GM23338 (cell line): ENCODE measurements around the gene RPL36A. TPM values are rescaled to one million over a fixed set of nuclear protein-coding genes. Genes with fewer than 3 reads are reported as not detected.

Experiments used
- ATAC-seq: fragments of 200-7000 bp; cut with Tn5 transposase; 3 replicates; pipeline ENCODE4 v1.9.1; 2020
- DNase-seq: peaks from one replicate; pipeline ENCODE4 v3.0.0-alpha.2; 2015; ENCODE audit warnings: low spot score
- H2AFZ ChIP-seq: fragments of 200-600 bp; sonication (generic); 2 replicates; pipeline ENCODE4 v1.8.0; 2016; ENCODE audit warnings: antibody characterized with exemption, mild to moderate bottlenecking, moderate library complexity
- H3F3A ChIP-seq: fragments of 200-600 bp; sonication (generic); replicated peaks from 2 replicates; pipeline ENCODE4 v1.8.0; 2017; ENCODE audit warnings: antibody characterized with exemption, mixed run types, low read depth
- H3K27ac ChIP-seq: fragments of 200-600 bp; sonication (generic); 2 replicates; pipeline ENCODE4 v1.6.1; 2016; ENCODE audit warnings: low read depth
- H3K27me3 ChIP-seq: fragments of 200-600 bp; sonication (generic); 2 replicates; pipeline ENCODE4 v1.8.0; 2016; ENCODE audit warnings: mild to moderate bottlenecking, mixed run types, moderate library complexity; ENCODE audit not compliant: insufficient read depth
- H3K36me3 ChIP-seq: fragments of 200-600 bp; sonication (generic); 2 replicates; pipeline ENCODE4 v1.8.0; 2016; ENCODE audit warnings: mild to moderate bottlenecking; ENCODE audit not compliant: insufficient read depth
- H3K4me1 ChIP-seq: fragments of 200-600 bp; sonication (generic); 2 replicates; pipeline ENCODE4 v1.8.0; 2016; ENCODE audit warnings: mild to moderate bottlenecking, moderate library complexity; ENCODE audit not compliant: insufficient read depth
- H3K4me2 ChIP-seq: fragments of 200-600 bp; sonication (generic); 2 replicates; pipeline ENCODE4 v1.7.1; 2017; ENCODE audit warnings: mixed run types
- H3K4me3 ChIP-seq: fragments of 200-600 bp; sonication (generic); 2 replicates; pipeline ENCODE4 v1.6.1; 2016; ENCODE audit warnings: mixed run types
- H3K79me2 ChIP-seq: fragments of 200-600 bp; sonication (generic); replicated peaks from 2 replicates; pipeline ENCODE4 v1.8.0; 2017; ENCODE audit warnings: mild to moderate bottlenecking; ENCODE audit not compliant: insufficient read depth
- H3K9me2 ChIP-seq: fragments of 200-600 bp; sonication (generic); 2 replicates; pipeline ENCODE4 v1.8.0; 2017; ENCODE audit not compliant: insufficient read depth
- H4K20me1 ChIP-seq: fragments of 200-600 bp; sonication (generic); replicated peaks from 2 replicates; pipeline ENCODE4 v1.8.0; 2017; ENCODE audit warnings: mild to moderate bottlenecking; ENCODE audit not compliant: insufficient read depth
- H3K27ac Mint-ChIP-seq: 2 replicates; pipeline ENCODE4 v1.8.0; 2020; ENCODE audit warnings: inconsistent platforms, mild to moderate bottlenecking, moderate library complexity, mixed read lengths
- H3K27me3 Mint-ChIP-seq: 3 replicates; pipeline ENCODE4 v1.8.0; 2022; ENCODE audit warnings: low read depth, mild to moderate bottlenecking, moderate library complexity, mixed read lengths, inconsistent platforms; ENCODE audit not compliant: insufficient read depth, poor library complexity
- H3K36me3 Mint-ChIP-seq: 3 replicates; pipeline ENCODE4 v1.8.0; 2021; ENCODE audit warnings: low read depth, mild to moderate bottlenecking, inconsistent platforms, moderate library complexity, mixed read lengths
- H3K4me1 Mint-ChIP-seq: 3 replicates; pipeline ENCODE4 v1.8.0; 2020; ENCODE audit warnings: mild to moderate bottlenecking, inconsistent platforms, mixed read lengths
- H3K4me3 Mint-ChIP-seq: 3 replicates; pipeline ENCODE4 v1.8.0; 2021; ENCODE audit warnings: moderate library complexity, mild to moderate bottlenecking, inconsistent platforms, mixed read lengths
- H3K9me3 Mint-ChIP-seq: 3 replicates; pipeline ENCODE4 v1.8.0; 2020; ENCODE audit warnings: moderate library complexity, mild to moderate bottlenecking, inconsistent platforms, mixed read lengths
- CREB1 ChIP-seq: fragments of 250-450 bp; sonication (Bioruptor Pico); IDR thresholded peaks from 2 replicates; pipeline ENCODE4 v1.5.0; 2020; ENCODE audit warnings: low read depth, mild to moderate bottlenecking, moderate library complexity
- ETS1 ChIP-seq: IDR thresholded peaks from 2 replicates; pipeline ENCODE4 v1.6.1; 2016; ENCODE audit warnings: antibody characterized with exemption
- EZH2 ChIP-seq: fragments of 200-600 bp; sonication (generic); IDR thresholded peaks from one replicate; pipeline ENCODE4 v1.8.0; 2017; ENCODE audit warnings: antibody characterized with exemption, mild to moderate bottlenecking, low read depth; ENCODE audit not compliant: unreplicated experiment
- EZH2phosphoT487 ChIP-seq: fragments of 200-600 bp; sonication (generic); IDR thresholded peaks from one replicate; pipeline ENCODE4 v1.8.1; 2018; ENCODE audit warnings: antibody characterized with exemption; ENCODE audit not compliant: unreplicated experiment
- NANOG ChIP-seq: IDR thresholded peaks from 2 replicates; pipeline ENCODE4 v1.6.1; 2016; ENCODE audit warnings: antibody characterized with exemption, borderline replicate concordance
- POLR2AphosphoS5 ChIP-seq: IDR thresholded peaks from 2 replicates; pipeline ENCODE4 v1.6.1; 2016; ENCODE audit warnings: antibody characterized with exemption, low read depth
- ZNF114 ChIP-seq: fragments of 250-450 bp; sonication (Bioruptor Pico); IDR thresholded peaks from 2 replicates; pipeline ENCODE4 v1.5.0; 2020; ENCODE audit warnings: mild to moderate bottlenecking, moderate library complexity
- ZNF331 ChIP-seq: fragments of 250-450 bp; sonication (Bioruptor Pico); IDR thresholded peaks from 2 replicates; pipeline ENCODE4 v1.5.0; 2020; ENCODE audit warnings: low read depth, mild to moderate bottlenecking, moderate library complexity
- polyA plus RNA-seq: library from polyadenylated mRNA; unstranded; fragments of >200 nt; fragmentation: Nextera tagmentation; extraction: Ambion mirVana; gene quantifications from 2 replicates; pipeline ENCODE4 v1.2.1, GENCODE V29; 2016
- total RNA-seq: library from RNA; depleted of rRNA; stranded (reverse); fragments of >200 nt; shearing (Covaris generic); gene quantifications from 2 replicates; pipeline ENCODE4 v1.2.3, GENCODE V29; 2014; rRNA removed
- TF ChIP-seq, protein P1 (sequence below), 2 experiments: fragments of 200-600 bp in 1 of 2; sonication (generic) in 1 of 2; conservative IDR thresholded peaks; 2 replicates each; pipeline versions ENCODE4 v1.5.1 to v1.6.1; 2016 to 2017; ENCODE audit warnings: antibody characterized with exemption in 2 of 2, low read depth in 2 of 2, mild to moderate bottlenecking in 2 of 2, moderate library complexity in 1 of 2

RPL36A gene
- total and polyA plus RNA-seq, 2 experiments from 2014 or later, result 901 to 1,348 TPM

- TF ChIP-seq, protein P1, sequence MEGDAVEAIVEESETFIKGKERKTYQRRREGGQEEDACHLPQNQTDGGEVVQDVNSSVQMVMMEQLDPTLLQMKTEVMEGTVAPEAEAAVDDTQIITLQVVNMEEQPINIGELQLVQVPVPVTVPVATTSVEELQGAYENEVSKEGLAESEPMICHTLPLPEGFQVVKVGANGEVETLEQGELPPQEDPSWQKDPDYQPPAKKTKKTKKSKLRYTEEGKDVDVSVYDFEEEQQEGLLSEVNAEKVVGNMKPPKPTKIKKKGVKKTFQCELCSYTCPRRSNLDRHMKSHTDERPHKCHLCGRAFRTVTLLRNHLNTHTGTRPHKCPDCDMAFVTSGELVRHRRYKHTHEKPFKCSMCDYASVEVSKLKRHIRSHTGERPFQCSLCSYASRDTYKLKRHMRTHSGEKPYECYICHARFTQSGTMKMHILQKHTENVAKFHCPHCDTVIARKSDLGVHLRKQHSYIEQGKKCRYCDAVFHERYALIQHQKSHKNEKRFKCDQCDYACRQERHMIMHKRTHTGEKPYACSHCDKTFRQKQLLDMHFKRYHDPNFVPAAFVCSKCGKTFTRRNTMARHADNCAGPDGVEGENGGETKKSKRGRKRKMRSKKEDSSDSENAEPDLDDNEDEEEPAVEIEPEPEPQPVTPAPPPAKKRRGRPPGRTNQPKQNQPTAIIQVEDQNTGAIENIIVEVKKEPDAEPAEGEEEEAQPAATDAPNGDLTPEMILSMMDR (conservative IDR thresholded peaks at IDR 0.05; ENCODE audit: low read depth in 2 of 2), result no peak
These were observed 39.1 kb downstream of the RPL36A start (continued) for GRCh38 chrX:101429934-101430333.

DNA sequence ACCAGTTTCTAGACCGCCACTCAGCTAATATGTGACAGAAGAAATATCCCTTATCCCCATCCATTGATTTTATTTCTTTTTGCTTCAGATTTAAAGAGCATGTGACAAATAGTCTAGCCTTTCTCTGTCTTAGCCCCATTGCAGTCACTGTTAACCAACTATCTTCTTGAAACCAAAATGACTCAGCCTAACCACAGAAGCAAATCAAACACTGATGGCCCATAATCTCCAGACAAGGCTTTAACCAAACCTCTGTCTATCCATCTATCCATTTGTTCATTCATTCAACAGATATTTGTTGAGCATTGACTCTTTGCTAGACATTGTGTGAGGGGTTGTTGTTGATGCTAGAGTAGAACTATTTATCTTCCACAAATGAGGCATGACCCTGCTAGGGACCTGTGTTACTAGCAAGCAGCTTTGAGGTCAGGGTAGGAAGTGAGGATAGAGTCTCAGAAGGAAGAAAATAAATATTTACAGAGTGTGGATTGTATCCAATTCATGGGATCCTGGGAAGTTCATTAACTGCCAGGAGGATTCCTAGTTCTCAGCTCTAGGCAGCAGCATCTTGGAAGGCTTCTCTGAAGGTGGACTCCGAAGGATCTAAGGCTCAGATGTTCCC is 39.8 kb downstream of the RPL36A start:
- no peak overlapping the region for H2AFZ ChIP-seq
- Mint-ChIP-seq H3K27ac (no peak overlapping the region), H3K36me3 (peaks cover 63% of the 10 kb centered on the region), H3K27me3 (no peaks in the 10 kb centered on the region), H3K4me3 (no peak overlapping the region), H3K9me3 (peaks cover 14% of the 10 kb centered on the region; the same call in 2 of the 3 replicates), H3K4me1 (no peaks in the 10 kb centered on the region)
- H3K27me3 ChIP-seq, result no peaks in the 10 kb centered on the region
- H3F3A ChIP-seq, result no peaks in the 10 kb centered on the region
- H3K4me2 ChIP-seq, result no peak overlapping the region
- H3K79me2 ChIP-seq, result no peaks in the 10 kb centered on the region
- 0 out of 2 replicates have a peak, but pooled peaks cover 6% of the 10 kb centered on the region for H3K36me3 ChIP-seq
- no peak overlapping the region for H3K27ac ChIP-seq
- H3K4me3 ChIP-seq, result no peak overlapping the region
- ATAC-seq (no peak), DNase-seq (no peak)
- H3K4me1 ChIP-seq, result no peaks in the 10 kb centered on the region
- H4K20me1 ChIP-seq, result no peaks in the 10 kb centered on the region
- TF ChIP-seq POLR2AphosphoS5, result no peak
- no peaks in the 10 kb centered on the region for H3K9me2 ChIP-seq

- H4K20me1 ChIP-seq, result no peaks in the 10 kb centered on the region
- H3K4me3 Mint-ChIP-seq, result no peak overlapping the region
- peaks cover 69% of the 10 kb centered on the region for H3K36me3 Mint-ChIP-seq
- H3K27ac ChIP-seq, result no peak overlapping the region
- no peaks in the 10 kb centered on the region for H3K27me3 Mint-ChIP-seq
- peaks cover 32% of the 10 kb centered on the region for H3K9me3 Mint-ChIP-seq
- H3K4me1 Mint-ChIP-seq, result no peaks in the 10 kb centered on the region
- H3K27ac Mint-ChIP-seq, result no peak overlapping the region
- no peak overlapping the region for H2AFZ ChIP-seq
- ATAC-seq (no peak), DNase-seq (no peak)
- no peaks in the 10 kb centered on the region for H3F3A ChIP-seq
- no peak for TF ChIP-seq ZNF331 (CRISPR knock-in tag)
- no peak for TF ChIP-seq NANOG
- TF ChIP-seq ZNF114, result no peak
- TF ChIP-seq ETS1, result no peak
- no peak for TF ChIP-seq EZH2
- no peak for TF ChIP-seq EZH2phosphoT487
- TF ChIP-seq CREB1 (CRISPR knock-in tag), result no peak
- no peaks in the 10 kb centered on the region for H3K9me2 ChIP-seq
- no peaks in the 10 kb centered on the region for H3K79me2 ChIP-seq
- H3K36me3 ChIP-seq, result no peaks in the 10 kb centered on the region
- H3K4me3 ChIP-seq, result no peak overlapping the region
- no peak overlapping the region for H3K4me2 ChIP-seq
- no peaks in the 10 kb centered on the region for H3K27me3 ChIP-seq
- no peaks in the 10 kb centered on the region for H3K4me1 ChIP-seq
These were observed 51.3 kb downstream of the RPL36A start for GRCh38 chrX:101442085-101442484.

Other genes starting within 250 kb of the RPL36A start
- 0.24 and 0.39 TPM in 2 replicates for gene DRP2, start 171.2 kb upstream of the RPL36A start, total RNA-seq
- 0.09 TPM in 1 of 2 replicates, not detected in the other for gene DRP2, start 171.2 kb upstream of the RPL36A start, polyA plus RNA-seq
- gene TAF7L, start 99.7 kb upstream of the RPL36A start, total RNA-seq, result 0.58 TPM in 1 of 2 replicates, not detected in the other
- gene TAF7L, start 99.7 kb upstream of the RPL36A start, polyA plus RNA-seq, result 0.37 and 0.66 TPM in 2 replicates
- gene TIMM8A, start 42.3 kb upstream of the RPL36A start, total RNA-seq, result 19.3 and 23.5 TPM in 2 replicates
- 38.3 and 41.7 TPM in 2 replicates for gene TIMM8A, start 42.3 kb upstream of the RPL36A start, polyA plus RNA-seq
- gene BTK, start 4.8 kb upstream of the RPL36A start, total RNA-seq, result 0.16 and 0.31 TPM in 2 replicates
- gene BTK, start 4.8 kb upstream of the RPL36A start, polyA plus RNA-seq, result 0.19 and 0.68 TPM in 2 replicates
- gene GLA, start 16.9 kb downstream of the RPL36A start, total RNA-seq, result 44.4 and 48.5 TPM in 2 replicates
- 34.7 and 37.2 TPM in 2 replicates for gene GLA, start 16.9 kb downstream of the RPL36A start, polyA plus RNA-seq
- gene HNRNPH2, start 17.2 kb downstream of the RPL36A start, total RNA-seq, result 59.2 and 60.5 TPM in 2 replicates
- gene HNRNPH2, start 17.2 kb downstream of the RPL36A start, polyA plus RNA-seq, result 68.9 and 80.1 TPM in 2 replicates
- 12.9 and 13.3 TPM in 2 replicates for gene ARMCX4, start 94.4 kb downstream of the RPL36A start, total RNA-seq
- 9.3 and 11.9 TPM in 2 replicates for gene ARMCX4, start 94.4 kb downstream of the RPL36A start, polyA plus RNA-seq
- gene ARMCX1, start 159.5 kb downstream of the RPL36A start, total RNA-seq, result 22.9 and 26.9 TPM in 2 replicates
- 27.9 and 28.0 TPM in 2 replicates for gene ARMCX1, start 159.5 kb downstream of the RPL36A start, polyA plus RNA-seq
- 21.2 and 23.8 TPM in 2 replicates for gene ARMCX6, start 227.0 kb downstream of the RPL36A start, total RNA-seq
- 16.0 and 27.0 TPM in 2 replicates for gene ARMCX6, start 227.0 kb downstream of the RPL36A start, polyA plus RNA-seq
- 16.5 and 17.9 TPM in 2 replicates for gene ARMCX3, start 232.1 kb downstream of the RPL36A start, total RNA-seq
- gene ARMCX3, start 232.1 kb downstream of the RPL36A start, polyA plus RNA-seq, result 11.8 and 14.4 TPM in 2 replicates